Activated naive CD8-positive, alpha-beta T cell treated with anti-CD3 and anti-CD28 coated beads, Interleukin-2, amount 50 U/mL, for 24 hours (primary cell): Measurements from ENCODE around the gene ACOT7.
A peak's percentile ranks its signal among the peaks of the same experiment; 100 is the strongest.
"Not testable (repeated sequence)": the region's sequence is repeated elsewhere in the genome, so short reads cannot be mapped to it uniquely, and the experiment has no call there.

Experiments used
- ATAC-seq: fragments of 150-1000 bp; cut with Tn5 transposase; one replicate; pipeline ENCODE4 v1.10.0; 2021
- DNase-seq: peaks from one replicate; pipeline ENCODE4 v3.0.0; 2021
- H3K27ac Mint-ChIP-seq: one replicate; pipeline ENCODE4 v1.8.0; 2021; ENCODE audit warnings: mild to moderate bottlenecking, mixed read lengths
- H3K27me3 Mint-ChIP-seq: one replicate; pipeline ENCODE4 v1.8.0; 2021; ENCODE audit warnings: mixed read lengths
- H3K36me3 Mint-ChIP-seq: one replicate; pipeline ENCODE4 v1.8.0; 2021; ENCODE audit warnings: low read depth, mixed read lengths
- H3K4me1 Mint-ChIP-seq: one replicate; pipeline ENCODE4 v1.8.0; 2021; ENCODE audit warnings: mixed read lengths
- H3K4me3 Mint-ChIP-seq: one replicate; pipeline ENCODE4 v1.8.0; 2021; ENCODE audit warnings: mild to moderate bottlenecking, moderate library complexity, mixed read lengths
- H3K9me3 Mint-ChIP-seq: one replicate; pipeline ENCODE4 v1.8.0; 2021; ENCODE audit warnings: mixed read lengths

The ACOT7 gene

GRCh38 chr1:6395781-6396244, 2.2 kb upstream of the ACOT7 start:
- not testable (repeated sequence) for H3K9me3 Mint-ChIP-seq, H3K4me3 Mint-ChIP-seq, ATAC-seq, H3K27me3 Mint-ChIP-seq, H3K27ac Mint-ChIP-seq, H3K36me3 Mint-ChIP-seq, DNase-seq
- H3K4me1 Mint-ChIP-seq: peaks cover 23% of the 10 kb centered on the region

GRCh38 chr1:6395130-6395529, 1.6 kb upstream of the ACOT7 start:
- Mint-ChIP-seq H3K4me1 (peaks cover 23% of the 10 kb centered on the region), H3K4me3 (peak overlapping the region; percentile 19), H3K27ac (peak overlapping the region; percentile 20)
- H3K27me3 Mint-ChIP-seq, DNase-seq, ATAC-seq, H3K36me3 Mint-ChIP-seq, H3K9me3 Mint-ChIP-seq: not testable (repeated sequence)

DNA sequence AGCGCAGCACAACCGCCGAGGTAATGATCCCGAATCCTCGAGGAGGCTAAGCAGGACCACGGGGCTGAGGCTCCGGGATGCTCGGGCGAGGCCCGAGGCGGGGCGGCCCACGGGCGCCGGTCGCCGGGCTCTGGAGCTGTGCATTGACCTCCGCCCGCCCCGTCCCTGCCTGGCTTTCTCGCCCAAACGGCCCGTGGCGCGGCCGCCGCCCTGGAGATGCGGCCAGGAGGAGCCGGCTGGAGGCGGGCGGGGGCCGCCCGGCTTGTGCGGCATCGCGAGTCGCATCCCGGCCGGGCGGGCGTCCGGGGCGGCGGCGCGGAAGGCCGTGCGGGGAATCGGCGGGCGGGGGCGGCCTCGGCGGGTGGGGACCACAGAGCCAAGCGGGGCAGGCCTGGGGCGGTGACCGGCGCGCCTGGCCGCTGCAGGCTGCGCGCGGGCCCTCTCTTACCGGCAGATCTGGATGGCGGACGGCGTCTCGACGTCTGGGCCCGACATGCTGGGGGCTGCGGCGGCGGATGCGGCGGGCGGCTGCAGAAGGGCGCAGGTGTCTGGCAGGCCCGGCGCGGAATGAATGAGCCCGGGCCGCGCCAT, 663 bp downstream of the ACOT7 start:
- peaks cover 26% of the 10 kb centered on the region for H3K4me1 Mint-ChIP-seq
- DNase-seq: no peak
- no peaks in the 10 kb centered on the region for H3K36me3 Mint-ChIP-seq
- no peak for ATAC-seq
- peak overlapping the region; percentile 84 for H3K4me3 Mint-ChIP-seq
- H3K27me3 Mint-ChIP-seq: no peaks in the 10 kb centered on the region
- H3K27ac Mint-ChIP-seq: peak overlapping the region; percentile 75
- no peaks in the 10 kb centered on the region for H3K9me3 Mint-ChIP-seq

GRCh38 chr1:6391951-6392808, 1.4 kb downstream of the ACOT7 start:
- no peaks in the 10 kb centered on the region for H3K36me3 Mint-ChIP-seq
- no peaks in the 10 kb centered on the region for H3K9me3 Mint-ChIP-seq
- H3K4me3 Mint-ChIP-seq: peak overlapping the region; percentile 84
- no peak for ATAC-seq
- H3K4me1 Mint-ChIP-seq: peaks cover 26% of the 10 kb centered on the region
- H3K27ac Mint-ChIP-seq: no peak overlapping the region
- no peaks in the 10 kb centered on the region for H3K27me3 Mint-ChIP-seq
- peak; percentile 17 for DNase-seq

DNA sequence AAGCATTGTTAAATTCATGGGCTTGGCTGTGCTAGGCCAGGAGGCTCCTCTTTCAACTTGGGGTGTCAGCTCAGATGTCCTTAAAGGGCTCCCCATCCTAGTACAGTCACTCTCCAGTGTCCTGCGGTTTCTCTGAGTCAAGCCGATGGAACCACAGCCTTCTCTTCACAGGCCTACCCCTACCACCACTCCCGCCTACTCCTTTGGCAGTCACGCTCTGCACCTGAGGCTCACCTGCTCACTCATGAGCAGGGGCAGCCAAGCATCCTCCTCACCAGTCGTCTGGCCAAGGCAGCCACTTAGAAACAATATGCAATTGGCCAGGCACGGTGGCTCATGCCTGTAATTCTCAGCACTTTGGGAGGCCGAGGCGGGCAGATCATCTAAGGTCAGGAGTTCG, 3.6 kb downstream of the ACOT7 start:
- Mint-ChIP-seq H3K27me3 (no peaks in the 10 kb centered on the region), H3K36me3 (peaks cover 4% of the 10 kb centered on the region), H3K4me3 (no peak overlapping the region), H3K4me1 (peaks cover 22% of the 10 kb centered on the region), H3K9me3 (no peaks in the 10 kb centered on the region), H3K27ac (no peak overlapping the region)
- ATAC-seq: no peak
- no peak for DNase-seq

- no peaks in the 10 kb centered on the region for H3K27me3 Mint-ChIP-seq
- DNase-seq: no peak
- no peaks in the 10 kb centered on the region for H3K9me3 Mint-ChIP-seq
- H3K4me1 Mint-ChIP-seq: peaks cover 3% of the 10 kb centered on the region
- peaks cover 4% of the 10 kb centered on the region for H3K36me3 Mint-ChIP-seq
- H3K4me3 Mint-ChIP-seq: no peak overlapping the region
- H3K27ac Mint-ChIP-seq: no peak overlapping the region
- no peak for ATAC-seq
These were observed 7.1 kb downstream of the ACOT7 start for GRCh38 chr1:6386371-6386949.

DNA sequence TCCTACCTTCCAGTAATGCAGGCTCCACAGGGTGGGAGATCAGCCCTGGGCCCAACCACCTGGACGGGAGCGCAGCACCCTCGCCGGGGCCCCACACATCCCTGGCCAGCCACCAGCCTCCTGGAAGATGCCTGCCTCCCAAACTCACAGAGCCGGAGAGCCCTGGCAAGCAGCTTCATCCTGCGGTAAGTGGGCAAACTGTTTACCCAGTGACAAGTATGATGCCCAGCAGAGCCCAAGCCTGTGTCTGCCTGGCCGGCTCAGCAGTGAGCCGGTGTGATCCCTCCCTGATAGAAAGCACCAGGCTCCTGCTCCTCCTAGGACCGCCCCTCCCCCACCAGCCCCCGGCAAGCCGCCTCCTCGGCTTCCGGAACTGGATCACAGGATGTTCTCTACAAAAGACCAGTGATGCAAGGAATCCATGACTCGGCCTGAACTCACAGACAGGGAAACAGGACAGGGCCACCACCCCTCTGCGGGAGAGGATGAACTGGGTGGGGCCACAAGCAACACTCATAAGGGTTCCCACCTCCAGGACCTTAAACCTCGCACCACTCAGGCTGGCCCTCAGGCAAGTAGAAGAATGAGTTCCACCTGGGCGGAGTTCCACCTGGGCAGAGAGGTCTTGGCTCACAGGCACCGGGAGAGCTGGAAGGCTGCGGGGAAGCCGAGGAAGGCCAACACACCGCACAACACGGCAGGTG, 7.9 kb downstream of the ACOT7 start:
- no peak overlapping the region for H3K4me3 Mint-ChIP-seq
- no peak overlapping the region for H3K27ac Mint-ChIP-seq
- DNase-seq (no peak), ATAC-seq (no peak)
- peaks cover 3% of the 10 kb centered on the region for H3K4me1 Mint-ChIP-seq
- H3K36me3 Mint-ChIP-seq: peaks cover 4% of the 10 kb centered on the region
- no peaks in the 10 kb centered on the region for H3K27me3 Mint-ChIP-seq
- no peaks in the 10 kb centered on the region for H3K9me3 Mint-ChIP-seq

DNA sequence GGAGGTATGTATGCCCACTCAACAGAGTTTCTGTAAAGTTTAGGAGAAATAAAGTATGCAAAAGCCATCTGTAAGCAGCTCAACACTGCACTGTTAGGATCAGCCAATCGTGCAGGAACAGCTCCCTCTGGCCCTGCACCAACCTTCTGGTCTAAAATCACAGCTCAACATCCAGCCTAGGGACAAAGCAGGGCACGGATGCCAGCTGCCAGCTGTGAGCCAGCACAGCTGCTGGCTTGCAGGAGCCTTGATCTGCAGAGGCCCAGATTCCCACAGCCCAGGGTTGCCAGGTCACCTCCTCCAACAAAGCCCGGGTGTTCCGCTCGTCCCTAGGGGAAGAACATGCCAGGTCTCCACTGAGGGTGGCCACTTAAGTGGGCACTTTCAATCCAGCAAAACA, 8.6 kb downstream of the ACOT7 start:
- no peak for DNase-seq
- no peak for ATAC-seq
- Mint-ChIP-seq H3K4me1 (peaks cover 1% of the 10 kb centered on the region), H3K4me3 (no peak overlapping the region), H3K27ac (no peak overlapping the region), H3K9me3 (no peaks in the 10 kb centered on the region), H3K36me3 (peaks cover 4% of the 10 kb centered on the region), H3K27me3 (no peaks in the 10 kb centered on the region)

GRCh38 chr1:6384135-6384534, 9.4 kb downstream of the ACOT7 start:
- H3K27me3 Mint-ChIP-seq: no peaks in the 10 kb centered on the region
- DNase-seq (no peak), ATAC-seq (no peak)
- H3K4me1 Mint-ChIP-seq: no peaks in the 10 kb centered on the region
- H3K4me3 Mint-ChIP-seq: no peak overlapping the region
- no peaks in the 10 kb centered on the region for H3K9me3 Mint-ChIP-seq
- H3K27ac Mint-ChIP-seq: no peak overlapping the region
- peaks cover 4% of the 10 kb centered on the region for H3K36me3 Mint-ChIP-seq

- no peaks in the 10 kb centered on the region for H3K4me1 Mint-ChIP-seq
These were observed 13.5 kb downstream of the ACOT7 start for GRCh38 chr1:6380037-6380436.

DNA sequence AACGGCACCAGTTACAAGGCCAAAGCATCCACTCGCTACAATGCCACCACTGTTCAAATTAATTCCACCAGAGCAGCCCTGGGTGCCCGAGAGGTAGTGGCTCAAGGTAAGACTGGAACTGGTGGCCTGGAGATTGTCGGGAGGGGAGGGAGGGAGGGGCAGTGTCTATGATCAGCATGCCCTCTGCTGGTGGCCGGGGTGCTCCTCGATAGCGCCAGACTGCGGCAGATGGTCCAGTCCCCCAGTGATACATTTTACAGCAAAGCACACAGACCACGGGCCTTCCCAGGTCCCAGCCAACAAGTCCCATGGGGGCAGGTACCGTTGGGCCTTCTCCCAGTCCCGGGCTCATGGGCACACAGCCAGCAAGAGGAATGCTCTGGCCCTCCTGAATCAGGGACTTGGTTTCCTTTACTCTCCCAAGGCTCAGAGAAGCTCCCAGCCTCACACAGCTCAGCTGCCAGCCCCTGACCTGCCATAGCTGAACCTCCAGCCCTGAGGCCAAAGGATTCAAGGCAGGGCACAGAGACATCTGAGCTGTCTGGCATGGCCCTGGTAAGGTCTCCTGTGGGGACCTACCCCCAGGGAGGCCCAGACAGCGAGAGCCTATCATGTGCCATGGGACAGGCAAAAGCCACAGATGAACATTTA, 15.3 kb downstream of the ACOT7 start:
- no peak for DNase-seq
- Mint-ChIP-seq H3K4me3 (no peak overlapping the region), H3K9me3 (no peaks in the 10 kb centered on the region), H3K27ac (no peak overlapping the region), H3K4me1 (no peaks in the 10 kb centered on the region), H3K36me3 (no peaks in the 10 kb centered on the region), H3K27me3 (no peaks in the 10 kb centered on the region)
- ATAC-seq: no peak

More at GRCh38 chr1:6380037-6380436, 13.5 kb downstream of the ACOT7 start:
- no peak for DNase-seq
- no peaks in the 10 kb centered on the region for H3K9me3 Mint-ChIP-seq
- H3K27me3 Mint-ChIP-seq: no peaks in the 10 kb centered on the region
- no peak overlapping the region for H3K27ac Mint-ChIP-seq
- no peak for ATAC-seq
- H3K36me3 Mint-ChIP-seq: no peaks in the 10 kb centered on the region
- H3K4me3 Mint-ChIP-seq: no peak overlapping the region

DNA sequence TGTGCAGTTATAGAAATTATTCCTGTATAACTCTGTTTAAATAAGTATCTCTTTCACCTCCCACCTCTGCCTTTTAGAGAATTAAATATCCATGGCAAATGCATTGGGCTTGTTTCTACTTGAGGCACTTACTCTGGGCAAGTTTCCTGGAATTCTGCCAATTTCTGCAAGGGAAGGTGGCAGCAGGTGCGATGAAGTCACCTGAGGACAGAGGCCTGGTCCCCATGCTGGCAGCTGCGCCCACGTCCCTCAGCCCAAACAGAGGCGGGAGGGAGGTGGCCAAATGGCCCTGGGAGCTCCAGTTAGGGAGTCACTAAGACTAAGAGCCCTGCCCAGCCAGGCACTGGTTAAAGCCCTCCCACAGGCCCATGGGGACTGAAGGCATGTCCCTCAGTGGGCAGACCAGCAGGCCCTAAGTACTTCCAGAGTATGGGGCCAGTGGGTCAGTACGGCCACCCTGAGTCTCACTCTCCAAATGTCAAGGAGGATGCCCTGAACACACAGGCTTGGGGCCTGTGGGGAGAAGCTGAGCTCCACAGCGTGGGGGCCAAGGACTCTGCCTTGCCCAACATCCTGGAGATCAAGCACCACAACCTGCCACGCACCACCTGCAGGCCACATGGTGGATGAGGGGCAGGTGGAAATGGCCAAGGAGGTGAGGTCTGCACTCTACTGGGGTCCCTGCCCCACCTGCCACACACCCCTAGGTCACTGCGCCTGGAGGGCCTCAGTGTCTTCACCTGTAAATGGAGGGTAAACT, 19.4 kb downstream of the ACOT7 start:
- Mint-ChIP-seq H3K36me3 (peaks cover 3% of the 10 kb centered on the region), H3K9me3 (no peaks in the 10 kb centered on the region), H3K27me3 (no peaks in the 10 kb centered on the region), H3K4me1 (no peaks in the 10 kb centered on the region), H3K4me3 (no peak overlapping the region), H3K27ac (no peak overlapping the region)
- no peak for ATAC-seq
- DNase-seq: no peak

- not testable (repeated sequence) for DNase-seq, ATAC-seq, H3K27ac Mint-ChIP-seq, H3K4me1 Mint-ChIP-seq, H3K9me3 Mint-ChIP-seq, H3K27me3 Mint-ChIP-seq, H3K4me3 Mint-ChIP-seq, H3K36me3 Mint-ChIP-seq
These were observed 21.3 kb downstream of the ACOT7 start for GRCh38 chr1:6372236-6372635.

- peaks cover 3% of the 10 kb centered on the region for H3K36me3 Mint-ChIP-seq
- DNase-seq (no peak), ATAC-seq (no peak)
- H3K9me3 Mint-ChIP-seq: no peaks in the 10 kb centered on the region
- no peaks in the 10 kb centered on the region for H3K27me3 Mint-ChIP-seq
- H3K4me1 Mint-ChIP-seq: peaks cover 8% of the 10 kb centered on the region
- H3K27ac Mint-ChIP-seq: no peak overlapping the region
- H3K4me3 Mint-ChIP-seq: no peak overlapping the region
These were observed 23.6 kb downstream of the ACOT7 start for GRCh38 chr1:6370006-6370405.
